ENCODE data around the gene CELF2.

DNA sequence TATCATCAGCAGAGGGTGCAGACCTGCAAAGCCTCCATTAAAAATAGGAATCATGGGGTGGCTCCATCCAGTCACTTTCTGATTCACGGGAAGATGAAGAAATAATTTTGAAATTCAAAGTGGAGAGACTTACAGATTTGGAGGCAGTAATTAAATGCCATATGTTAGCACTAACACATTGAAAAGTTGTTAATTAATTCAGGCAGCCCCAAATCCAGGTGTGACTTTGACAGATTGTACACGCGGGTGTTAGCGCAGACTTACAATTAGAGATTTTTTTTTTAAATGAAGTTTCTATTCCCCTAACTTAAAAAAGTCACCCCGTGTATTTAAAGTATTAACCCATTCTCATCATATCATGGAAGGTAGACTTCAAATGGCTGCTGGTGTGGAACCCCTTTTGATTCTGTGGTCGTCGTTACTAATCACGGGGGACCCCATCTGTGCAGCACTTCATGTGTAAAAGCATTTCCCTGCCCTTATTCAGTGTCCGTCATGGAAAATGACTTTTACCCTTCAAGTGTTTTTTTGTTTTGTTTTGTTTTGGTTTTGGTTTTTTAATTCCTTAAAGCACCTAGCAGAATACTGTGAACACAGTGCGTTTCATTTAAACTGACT lies 235.8 kb downstream of the CELF2 start:
- TF ChIP-seq EZH2phosphoT487 (IDR thresholded peaks at IDR 0.05; ENCODE audit: insufficient read depth, low read depth): no peak
- TF ChIP-seq EZH2 (IDR thresholded peaks at IDR 0.05; ENCODE audit: insufficient read depth, poor library complexity, severe bottlenecking): no peak

All from GM23248 (cell line).